IPS-18a (cell line): ENCODE results near the gene CNTFR.

Experiments used
- H3K27ac ChIP-seq: one replicate; pipeline ENCODE4 v1.5.1; 2013; ENCODE audit warnings: low read length
- H3K27me3 ChIP-seq: one replicate; pipeline ENCODE4 v1.6.1; 2013; ENCODE audit warnings: mild to moderate bottlenecking, low read length; ENCODE audit not compliant: control insufficient read depth, insufficient read depth
- H3K36me3 ChIP-seq: one replicate; pipeline ENCODE4 v1.6.1; 2013; ENCODE audit warnings: low read depth, low read length; ENCODE audit not compliant: control insufficient read depth
- H3K4me1 ChIP-seq: one replicate; pipeline ENCODE4 v1.6.1; 2013; ENCODE audit warnings: low read depth, low read length; ENCODE audit not compliant: control insufficient read depth
- H3K4me3 ChIP-seq: one replicate; pipeline ENCODE4 v1.5.1; 2013; ENCODE audit warnings: low read length
- H3K9ac ChIP-seq: one replicate; pipeline ENCODE4 v1.6.1; 2013; ENCODE audit warnings: mild to moderate bottlenecking, low read length, moderate library complexity
- H3K9me3 ChIP-seq: one replicate; pipeline ENCODE4 v1.6.1; 2013; ENCODE audit warnings: low read depth, low read length; ENCODE audit not compliant: control insufficient read depth

The CNTFR gene

DNA sequence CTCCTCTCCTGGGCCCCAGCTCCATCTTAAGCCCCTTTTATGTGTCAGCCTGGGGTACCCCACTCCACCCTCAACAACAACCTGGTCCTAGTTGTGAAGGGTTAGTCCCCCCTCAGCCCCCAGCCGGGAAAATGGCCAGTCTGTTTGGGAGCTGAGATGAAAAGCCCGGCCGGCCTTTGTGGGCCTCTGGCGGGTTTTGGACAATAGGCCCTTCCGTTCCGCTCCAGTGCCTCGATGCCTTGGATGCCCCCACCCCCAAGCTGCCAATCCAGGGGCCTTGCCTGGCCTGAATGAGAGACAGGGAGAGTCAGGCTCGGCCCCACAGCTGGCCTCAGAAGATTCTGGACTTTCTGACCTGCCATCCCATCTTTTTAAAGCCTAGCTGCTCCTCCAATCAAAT, 9.2 kb downstream of the CNTFR start:
- H3K36me3 ChIP-seq = no peaks in the 10 kb centered on the region
- H3K9me3 ChIP-seq = no peaks in the 10 kb centered on the region
- no peak overlapping the region for H3K9ac ChIP-seq
- H3K4me3 ChIP-seq = no peak overlapping the region
- no peak overlapping the region for H3K27ac ChIP-seq
- peaks cover 39% of the 10 kb centered on the region for H3K4me1 ChIP-seq
- peaks cover 91% of the 10 kb centered on the region for H3K27me3 ChIP-seq

DNA sequence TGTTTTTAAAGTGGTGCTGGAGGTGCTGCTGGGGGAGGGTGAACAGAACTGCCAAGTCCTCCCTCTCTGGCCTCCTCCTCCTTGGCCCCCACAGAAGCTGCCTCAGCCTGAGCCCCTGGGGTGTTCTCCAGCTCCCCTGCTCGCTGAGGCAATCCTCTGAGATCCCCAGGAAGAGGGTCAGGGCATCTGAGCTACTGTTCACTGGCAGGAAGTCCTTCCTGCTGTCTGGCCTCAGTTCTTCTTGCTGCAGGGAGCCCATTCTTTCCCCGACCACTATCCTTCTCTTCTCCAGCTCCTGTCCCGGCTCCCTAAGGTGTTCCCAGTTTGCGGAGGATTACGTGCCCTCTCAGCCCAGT, 9.7 kb downstream of the CNTFR start:
- Histone ChIP-seq H3K4me1 (peaks cover 35% of the 10 kb centered on the region), H3K4me3 (no peak overlapping the region), H3K27ac (no peak overlapping the region), H3K36me3 (no peaks in the 10 kb centered on the region), H3K9me3 (no peaks in the 10 kb centered on the region), H3K27me3 (peaks cover 85% of the 10 kb centered on the region), H3K9ac (no peak overlapping the region)

- H3K4me1 ChIP-seq = peaks cover 35% of the 10 kb centered on the region
- no peak overlapping the region for H3K27ac ChIP-seq
- H3K27me3 ChIP-seq = peaks cover 80% of the 10 kb centered on the region
- peak overlapping the region; percentile 61 for H3K4me3 ChIP-seq
- peak overlapping the region; percentile 13 for H3K9ac ChIP-seq
- no peaks in the 10 kb centered on the region for H3K36me3 ChIP-seq
- H3K9me3 ChIP-seq = no peaks in the 10 kb centered on the region
These were observed 10.3 kb downstream of the CNTFR start for GRCh38 chr9:34579104-34579807.

DNA sequence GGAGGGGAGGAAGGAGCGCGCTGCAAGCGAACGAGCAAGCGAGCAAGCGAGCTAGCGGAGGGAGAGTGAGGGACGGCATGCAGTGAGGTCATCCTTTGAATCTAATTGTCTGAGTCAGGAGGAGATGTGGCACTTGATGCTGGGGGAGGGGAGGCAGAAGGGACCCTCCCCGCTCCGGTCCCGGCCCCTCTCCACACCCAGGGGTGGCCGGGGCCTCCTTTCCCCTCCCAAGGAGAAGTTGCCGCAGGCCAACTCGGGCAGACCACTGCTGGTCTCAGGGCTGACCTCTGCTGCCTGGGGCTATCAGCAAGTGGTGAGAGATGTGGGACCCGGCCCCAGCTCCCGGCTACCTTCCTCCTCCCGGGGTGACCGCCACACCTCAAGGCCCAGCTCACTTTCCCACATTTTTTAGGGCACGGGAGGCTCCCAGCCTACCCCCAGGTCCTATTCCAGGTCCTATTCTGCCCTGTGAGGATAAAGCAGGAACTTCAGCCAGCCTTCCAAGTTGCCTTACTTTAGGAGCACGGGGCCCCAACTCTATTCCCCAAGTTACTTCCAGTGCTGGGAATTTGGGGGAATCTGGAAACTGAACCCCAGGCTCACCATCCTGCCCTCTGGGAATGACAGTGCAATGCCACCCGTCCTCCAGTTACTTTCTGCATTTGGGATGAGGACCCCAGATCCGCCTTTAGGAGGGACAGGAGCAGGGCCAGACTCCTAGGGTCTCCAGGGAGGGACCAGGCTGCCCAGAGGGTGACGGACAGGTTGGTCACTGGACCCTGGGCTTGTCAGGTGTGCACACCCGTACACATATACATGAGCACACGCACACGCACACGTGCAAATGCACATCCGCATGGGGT, 11.1 kb downstream of the CNTFR start:
- H3K4me3 ChIP-seq = peak overlapping the region; percentile 61
- no peaks in the 10 kb centered on the region for H3K9me3 ChIP-seq
- H3K4me1 ChIP-seq = peaks cover 35% of the 10 kb centered on the region
- no peaks in the 10 kb centered on the region for H3K36me3 ChIP-seq
- peak overlapping the region; percentile 13 for H3K9ac ChIP-seq
- peaks cover 72% of the 10 kb centered on the region for H3K27me3 ChIP-seq
- no peak overlapping the region for H3K27ac ChIP-seq

- H3K27ac ChIP-seq = no peak overlapping the region
- no peaks in the 10 kb centered on the region for H3K9me3 ChIP-seq
- peaks cover 35% of the 10 kb centered on the region for H3K4me1 ChIP-seq
- no peak overlapping the region for H3K9ac ChIP-seq
- peaks cover 63% of the 10 kb centered on the region for H3K27me3 ChIP-seq
- peak overlapping the region; percentile 61 for H3K4me3 ChIP-seq
- no peaks in the 10 kb centered on the region for H3K36me3 ChIP-seq
These were observed 11.9 kb downstream of the CNTFR start for GRCh38 chr9:34577400-34578240.

GRCh38 chr9:34576597-34577399, 12.7 kb downstream of the CNTFR start:
- Histone ChIP-seq H3K4me3 (no peak overlapping the region), H3K36me3 (no peaks in the 10 kb centered on the region), H3K9me3 (no peaks in the 10 kb centered on the region), H3K27ac (no peak overlapping the region), H3K9ac (no peak overlapping the region), H3K27me3 (peaks cover 57% of the 10 kb centered on the region), H3K4me1 (peaks cover 35% of the 10 kb centered on the region)

DNA sequence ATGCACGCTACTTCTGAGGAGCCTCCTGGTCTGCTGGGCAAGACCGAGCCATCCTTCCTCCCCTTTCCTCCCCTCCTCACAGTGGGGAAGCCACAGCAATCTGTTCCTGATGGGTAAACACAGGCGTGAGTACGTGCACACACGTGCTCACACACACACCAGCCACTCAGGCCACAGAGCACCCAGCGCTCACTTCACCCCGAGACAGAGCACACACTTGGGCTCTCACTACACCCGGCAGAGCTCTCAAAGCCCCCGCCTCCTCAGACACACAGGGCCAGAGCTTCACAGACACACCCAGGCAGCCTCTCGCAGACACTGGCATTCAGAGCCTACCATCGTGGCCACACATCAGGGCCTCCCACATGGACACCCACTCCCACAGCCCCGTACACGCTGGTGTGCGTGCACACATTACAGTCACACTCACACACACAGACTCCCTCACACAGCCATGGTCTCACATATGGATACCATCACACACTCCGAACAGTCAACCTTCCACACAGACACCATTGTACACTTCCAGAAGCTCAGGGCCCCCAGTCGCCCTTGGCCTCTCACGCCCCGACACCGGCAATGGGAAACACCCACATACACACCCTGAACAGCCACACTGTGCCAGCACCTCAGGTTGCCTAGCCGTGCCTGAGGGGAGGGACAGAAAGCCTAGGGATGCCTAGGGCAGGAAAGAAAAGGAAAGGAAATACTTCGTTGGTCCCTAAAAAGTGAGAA, 13.5 kb downstream of the CNTFR start:
- Histone ChIP-seq H3K36me3 (no peaks in the 10 kb centered on the region), H3K27ac (no peak overlapping the region), H3K4me1 (peaks cover 35% of the 10 kb centered on the region), H3K9me3 (no peaks in the 10 kb centered on the region), H3K4me3 (no peak overlapping the region), H3K9ac (no peak overlapping the region), H3K27me3 (peaks cover 50% of the 10 kb centered on the region)

- Histone ChIP-seq H3K27me3 (peaks cover 42% of the 10 kb centered on the region), H3K36me3 (no peaks in the 10 kb centered on the region), H3K9ac (no peak overlapping the region), H3K27ac (no peak overlapping the region), H3K9me3 (no peaks in the 10 kb centered on the region), H3K4me1 (peaks cover 32% of the 10 kb centered on the region), H3K4me3 (no peak overlapping the region)
These were observed 14.3 kb downstream of the CNTFR start for GRCh38 chr9:34575241-34575640.

DNA sequence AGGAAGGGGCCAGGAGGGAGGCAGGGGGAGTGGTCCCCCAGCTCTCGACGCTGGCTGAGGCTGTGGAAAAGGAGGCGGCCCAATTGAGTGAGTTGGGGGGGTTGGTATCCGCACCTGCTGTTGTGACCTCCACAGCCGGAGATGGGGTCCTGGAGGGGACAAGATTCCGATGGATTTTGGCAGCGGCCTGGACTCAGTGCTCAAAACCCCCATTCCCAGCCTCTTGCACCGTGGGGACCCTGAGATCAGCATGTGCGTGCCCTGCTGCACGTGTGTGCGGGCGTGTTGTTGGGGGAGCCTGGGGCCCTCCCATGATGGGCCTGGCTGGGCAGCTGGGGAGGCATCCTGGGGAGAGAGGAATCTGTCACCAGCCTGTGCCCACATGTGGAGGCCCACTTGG, 15.0 kb downstream of the CNTFR start:
- Histone ChIP-seq H3K36me3 (no peaks in the 10 kb centered on the region), H3K9me3 (no peaks in the 10 kb centered on the region), H3K4me1 (peaks cover 25% of the 10 kb centered on the region), H3K27ac (no peak overlapping the region), H3K27me3 (peaks cover 35% of the 10 kb centered on the region), H3K9ac (no peak overlapping the region), H3K4me3 (no peak overlapping the region)

- Histone ChIP-seq H3K36me3 (no peaks in the 10 kb centered on the region), H3K27ac (no peak overlapping the region), H3K4me3 (no peak overlapping the region), H3K9me3 (no peaks in the 10 kb centered on the region), H3K9ac (no peak overlapping the region), H3K4me1 (peaks cover 25% of the 10 kb centered on the region), H3K27me3 (peaks cover 27% of the 10 kb centered on the region)
These were observed 15.8 kb downstream of the CNTFR start for GRCh38 chr9:34573599-34574325.
